GM10266 (cell line): ENCODE measurements around the gene KCTD18.

Source experiments
- DNase-seq: peaks from one replicate; pipeline ENCODE4 v3.0.0; 2012; ENCODE audit errors: extremely low spot score
- CTCF ChIP-seq: IDR thresholded peaks from 2 replicates; pipeline ENCODE4 v1.5.1; 2012; ENCODE audit warnings: mild to moderate bottlenecking, low read depth; ENCODE audit not compliant: control insufficient read depth, insufficient read depth; ENCODE audit errors: missing control alignments

The KCTD18 gene

GRCh38 chr2:200488169-200488568 is 21.7 kb downstream of the KCTD18 start:
- TF ChIP-seq CTCF: no peak
- no peak for DNase-seq

- TF ChIP-seq CTCF: no peak
- DNase-seq: no peak
Measured at GRCh38 chr2:200486529-200486928, 23.3 kb downstream of the KCTD18 start.

- no peak for DNase-seq
- TF ChIP-seq CTCF: no peak
Measured at GRCh38 chr2:200484934-200485333, 24.9 kb downstream of the KCTD18 start.

GRCh38 chr2:200483729-200484198 is 26.1 kb downstream of the KCTD18 start:
- peak; percentile 86 for TF ChIP-seq CTCF
- DNase-seq: peak; percentile 46

GRCh38 chr2:200482194-200482593 is 27.7 kb downstream of the KCTD18 start:
- no peak for DNase-seq
- no peak for TF ChIP-seq CTCF

- DNase-seq: no peak
- no peak for TF ChIP-seq CTCF
Measured at GRCh38 chr2:200479692-200480265, 30.1 kb downstream of the KCTD18 start.

GRCh38 chr2:200477667-200478131 is 32.2 kb downstream of the KCTD18 start:
- TF ChIP-seq CTCF: no peak
- DNase-seq: no peak
